GM06990 (cell line): ENCODE measurements around the gene PRMT5.

Experiments used
- DNase-seq: peaks from one replicate; pipeline ENCODE4 v3.0.0-alpha.2; 2011; ENCODE audit not compliant: insufficient read length; ENCODE audit errors: extremely low read depth
- H3K27me3 ChIP-seq: replicated peaks from 2 replicates; pipeline ENCODE4 v1.6.0; 2011; ENCODE audit warnings: low read length; ENCODE audit not compliant: control insufficient read depth, insufficient read depth
- H3K36me3 ChIP-seq: 2 replicates; pipeline ENCODE4 v1.5.1; 2011; ENCODE audit warnings: low read length; ENCODE audit not compliant: control insufficient read depth, insufficient read depth
- H3K4me3 ChIP-seq: replicated peaks from 2 replicates; pipeline ENCODE4 v1.5.1; 2011; ENCODE audit warnings: low read depth, mild to moderate bottlenecking, control low read depth, low read length
- TF ChIP-seq, protein P1 (sequence below): IDR thresholded peaks from 2 replicates; pipeline ENCODE4 v1.5.1; 2011; ENCODE audit warnings: low read length, control low read depth, mild to moderate bottlenecking, inconsistent platforms; ENCODE audit not compliant: insufficient read depth, poor library complexity, severe bottlenecking

The PRMT5 gene

DNA sequence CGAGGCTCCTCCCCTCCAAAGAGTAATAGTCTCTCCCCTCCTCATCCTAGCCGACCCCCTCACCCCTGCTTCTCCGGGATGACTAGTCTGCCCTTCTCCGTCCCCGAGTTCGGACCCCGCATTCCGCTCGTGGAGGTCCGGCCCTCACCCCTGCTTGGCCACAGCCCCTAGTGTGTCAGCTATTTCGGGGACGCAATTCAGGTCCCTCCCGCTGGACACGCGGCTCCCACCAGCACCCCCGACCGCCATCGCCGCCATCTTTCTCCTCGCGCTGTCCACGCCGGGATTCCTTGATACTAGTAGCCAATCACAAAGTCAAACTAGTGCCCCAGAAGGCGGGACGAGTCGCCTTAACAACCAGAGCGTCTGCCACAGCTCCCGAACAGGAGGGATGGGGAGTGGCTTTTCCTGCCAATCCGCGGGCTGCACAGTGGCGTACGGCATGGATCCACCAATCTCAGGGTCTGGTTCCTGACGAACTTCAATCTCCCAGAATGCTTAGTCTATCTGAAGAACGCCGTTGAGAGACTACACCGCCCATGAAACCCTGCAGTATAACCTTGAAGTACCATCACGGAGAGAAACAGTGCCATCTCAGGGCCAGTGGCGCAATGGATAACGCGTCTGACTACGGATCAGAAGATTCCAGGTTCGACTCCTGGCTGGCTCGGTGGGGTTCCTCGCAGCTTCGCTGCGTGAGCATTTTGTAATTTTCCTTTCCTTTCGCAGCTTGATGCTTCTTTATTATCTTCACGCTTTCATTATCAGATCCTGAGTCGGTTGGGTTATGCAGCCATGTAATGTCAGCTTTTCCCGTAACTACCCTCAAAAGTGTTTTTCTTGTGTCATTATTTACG is at the start of gene PRMT5:
TSS of gene PRMT5 (minus strand) at position 273 of the 857 bp plus-strand sequence. CDS start at position 258, 15 bp downstream.
- peak; percentile 94 for DNase-seq
- TF ChIP-seq, protein P1, sequence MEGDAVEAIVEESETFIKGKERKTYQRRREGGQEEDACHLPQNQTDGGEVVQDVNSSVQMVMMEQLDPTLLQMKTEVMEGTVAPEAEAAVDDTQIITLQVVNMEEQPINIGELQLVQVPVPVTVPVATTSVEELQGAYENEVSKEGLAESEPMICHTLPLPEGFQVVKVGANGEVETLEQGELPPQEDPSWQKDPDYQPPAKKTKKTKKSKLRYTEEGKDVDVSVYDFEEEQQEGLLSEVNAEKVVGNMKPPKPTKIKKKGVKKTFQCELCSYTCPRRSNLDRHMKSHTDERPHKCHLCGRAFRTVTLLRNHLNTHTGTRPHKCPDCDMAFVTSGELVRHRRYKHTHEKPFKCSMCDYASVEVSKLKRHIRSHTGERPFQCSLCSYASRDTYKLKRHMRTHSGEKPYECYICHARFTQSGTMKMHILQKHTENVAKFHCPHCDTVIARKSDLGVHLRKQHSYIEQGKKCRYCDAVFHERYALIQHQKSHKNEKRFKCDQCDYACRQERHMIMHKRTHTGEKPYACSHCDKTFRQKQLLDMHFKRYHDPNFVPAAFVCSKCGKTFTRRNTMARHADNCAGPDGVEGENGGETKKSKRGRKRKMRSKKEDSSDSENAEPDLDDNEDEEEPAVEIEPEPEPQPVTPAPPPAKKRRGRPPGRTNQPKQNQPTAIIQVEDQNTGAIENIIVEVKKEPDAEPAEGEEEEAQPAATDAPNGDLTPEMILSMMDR, result no peak
- Histone ChIP-seq H3K4me3 (peak within 1 kb of the TSS; percentile 91), H3K36me3 (peaks cover 6% of the 10 kb centered on the region), H3K27me3 (no peaks in the 10 kb centered on the region)

DNA sequence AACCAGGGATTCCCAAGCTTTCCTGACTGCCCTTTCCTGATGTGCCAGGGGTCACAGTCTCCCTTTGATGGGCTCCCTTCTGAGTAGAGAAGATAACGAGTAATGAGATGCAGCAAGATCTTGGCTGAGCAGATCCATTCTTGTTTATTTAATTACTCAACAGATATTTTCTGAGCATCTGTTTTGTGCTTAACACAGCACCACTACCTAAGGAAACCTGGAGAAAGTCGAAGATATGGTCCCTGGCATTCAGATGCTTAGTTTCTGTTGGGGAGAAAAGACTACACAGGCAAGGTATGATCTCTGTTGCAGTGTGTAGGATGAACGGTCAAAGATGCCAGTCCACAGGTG is 49.3 kb upstream of the PRMT5 start:
- no peaks in the 10 kb centered on the region for H3K36me3 ChIP-seq
- H3K4me3 ChIP-seq, result no peak overlapping the region
- DNase-seq, result no peak
- TF ChIP-seq, protein P1, result no peak
- H3K27me3 ChIP-seq, result no peaks in the 10 kb centered on the region

DNA sequence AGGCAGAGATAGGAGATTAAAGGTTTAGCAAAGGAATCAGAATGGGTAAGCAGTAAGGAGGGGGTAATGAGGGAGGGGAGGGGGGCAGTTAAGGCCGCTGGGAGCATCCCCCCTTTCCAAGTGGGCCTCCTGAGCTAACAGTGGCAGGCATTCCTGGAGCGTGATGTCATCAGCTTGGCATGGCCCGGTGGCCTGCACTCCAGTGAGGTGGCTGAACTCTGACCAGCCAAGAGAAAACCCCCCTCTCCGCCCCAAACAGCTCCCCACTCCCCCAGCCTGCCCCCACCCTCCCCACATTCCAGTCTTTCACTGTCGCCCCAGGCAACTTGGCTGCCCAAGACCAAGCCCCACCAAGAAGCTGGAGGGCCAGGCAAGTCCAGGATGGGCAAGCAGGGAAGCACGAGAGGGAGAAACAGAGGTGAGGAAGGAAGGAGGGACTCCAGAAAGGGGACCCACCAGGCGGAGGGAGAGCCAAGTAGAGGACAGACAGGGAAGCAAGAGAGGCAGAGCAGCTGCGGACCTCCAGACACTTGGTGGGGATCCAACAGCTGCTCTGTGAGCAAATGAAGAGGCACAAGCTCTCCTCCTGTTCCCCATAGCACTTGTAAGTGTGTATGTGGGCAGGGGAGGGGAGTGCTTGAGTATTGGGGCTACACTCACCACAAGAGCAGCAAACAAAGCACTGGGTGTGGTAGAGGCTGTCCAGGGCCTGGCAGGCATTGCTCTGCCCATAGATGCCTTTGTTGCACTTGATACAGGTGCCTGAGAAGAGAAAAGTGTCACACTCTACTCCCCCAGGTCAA is 48.7 kb upstream of the PRMT5 start:
- no peak for DNase-seq
- H3K4me3 ChIP-seq, result no peak overlapping the region
- TF ChIP-seq, protein P1, result no peak
- H3K27me3 ChIP-seq, result no peaks in the 10 kb centered on the region
- no peaks in the 10 kb centered on the region for H3K36me3 ChIP-seq

DNA sequence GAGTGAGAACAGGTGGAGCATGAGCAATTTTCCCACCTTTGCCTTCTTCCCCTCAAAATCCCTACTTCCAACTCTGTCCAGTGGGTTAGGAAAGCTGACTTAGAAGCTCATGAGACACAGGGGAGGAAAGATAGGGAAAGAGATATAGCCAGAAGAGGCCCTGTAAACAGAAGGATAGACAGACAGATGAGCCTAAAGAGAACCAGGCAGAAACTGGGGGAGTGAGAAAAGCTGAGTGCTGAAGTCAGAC is 48.2 kb upstream of the PRMT5 start:
- no peaks in the 10 kb centered on the region for H3K27me3 ChIP-seq
- TF ChIP-seq, protein P1, result no peak
- no peak overlapping the region for H3K4me3 ChIP-seq
- no peaks in the 10 kb centered on the region for H3K36me3 ChIP-seq
- no peak for DNase-seq

DNA sequence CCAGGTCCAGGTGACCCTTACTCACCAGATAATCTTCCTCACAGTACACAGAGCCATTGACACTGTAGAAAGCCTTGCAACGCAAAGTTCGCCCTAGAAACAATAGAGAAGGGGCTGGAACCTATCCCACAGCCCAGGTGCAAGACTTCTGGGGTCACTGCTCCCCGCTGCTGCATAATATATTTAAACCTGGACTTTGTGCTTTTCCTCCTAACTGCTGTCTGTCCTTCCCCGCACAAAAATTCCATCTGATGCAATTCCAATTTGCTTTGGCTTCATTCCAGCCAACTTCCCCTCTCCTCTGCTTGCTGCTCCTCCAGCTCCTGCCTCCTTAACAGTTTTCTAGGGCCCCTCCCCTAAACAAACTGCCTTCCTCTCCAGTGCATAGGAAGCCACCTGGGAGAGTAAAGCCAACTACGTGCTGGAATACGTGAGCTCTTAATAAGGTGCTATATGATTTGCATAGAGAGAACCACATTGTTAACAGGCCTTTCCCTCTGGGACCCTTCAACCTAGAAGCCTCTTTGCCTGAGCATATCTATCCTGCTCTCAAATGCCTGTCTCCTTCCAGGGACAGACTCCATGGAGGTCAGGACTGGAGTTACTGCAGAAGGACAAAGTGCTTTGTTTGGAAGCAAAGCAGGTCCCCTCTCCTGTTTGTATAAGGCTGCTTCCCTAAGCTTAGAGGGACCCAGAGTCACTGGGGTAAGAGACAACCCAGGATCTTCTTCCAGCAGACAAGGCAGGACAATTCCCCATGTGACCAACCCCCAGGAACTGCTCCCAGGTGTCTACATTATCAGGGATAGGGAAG is 47.7 kb upstream of the PRMT5 start:
- TF ChIP-seq, protein P1, result no peak
- Histone ChIP-seq H3K27me3 (no peaks in the 10 kb centered on the region), H3K36me3 (no peaks in the 10 kb centered on the region), H3K4me3 (no peak overlapping the region)
- DNase-seq, result no peak
